PFSK-1 (cell line): ENCODE data around the gene MAPK8IP1.

Experiments
- FOXP2 ChIP-seq: optimal IDR thresholded peaks from 2 replicates; pipeline ENCODE3; 2011; ENCODE audit warnings: borderline replicate concordance, control low read depth, inconsistent platforms; ENCODE audit not compliant: insufficient read depth; ENCODE audit errors: extremely low read length, extremely low read depth
- POLR2AphosphoS5 ChIP-seq: IDR thresholded peaks from 2 replicates; pipeline ENCODE4 v1.6.1; 2012; ENCODE audit warnings: low read depth, mild to moderate bottlenecking, control low read depth, low read length, moderate library complexity
- SIN3A ChIP-seq: IDR thresholded peaks from 2 replicates; pipeline ENCODE4 v1.6.1; 2012; ENCODE audit warnings: mild to moderate bottlenecking, low read length, moderate library complexity, borderline replicate concordance; ENCODE audit not compliant: insufficient read depth
- TAF1 ChIP-seq: IDR thresholded peaks from 2 replicates; pipeline ENCODE4 v1.6.1; 2012; ENCODE audit warnings: low read length, control low read depth, borderline replicate concordance; ENCODE audit not compliant: insufficient read depth
- TF ChIP-seq, protein P1 (sequence below), 2 experiments: IDR thresholded peaks; 2 replicates each; pipeline versions ENCODE4 v1.6.1 to v1.8.0; 2011 to 2012; ENCODE audit warnings: low read depth in 2 of 2, low read length in 2 of 2, control low read depth in 1 of 2, inconsistent platforms in 1 of 2, mild to moderate bottlenecking in 1 of 2, moderate library complexity in 1 of 2; ENCODE audit not compliant: insufficient read depth in 1 of 2

Gene MAPK8IP1

DNA sequence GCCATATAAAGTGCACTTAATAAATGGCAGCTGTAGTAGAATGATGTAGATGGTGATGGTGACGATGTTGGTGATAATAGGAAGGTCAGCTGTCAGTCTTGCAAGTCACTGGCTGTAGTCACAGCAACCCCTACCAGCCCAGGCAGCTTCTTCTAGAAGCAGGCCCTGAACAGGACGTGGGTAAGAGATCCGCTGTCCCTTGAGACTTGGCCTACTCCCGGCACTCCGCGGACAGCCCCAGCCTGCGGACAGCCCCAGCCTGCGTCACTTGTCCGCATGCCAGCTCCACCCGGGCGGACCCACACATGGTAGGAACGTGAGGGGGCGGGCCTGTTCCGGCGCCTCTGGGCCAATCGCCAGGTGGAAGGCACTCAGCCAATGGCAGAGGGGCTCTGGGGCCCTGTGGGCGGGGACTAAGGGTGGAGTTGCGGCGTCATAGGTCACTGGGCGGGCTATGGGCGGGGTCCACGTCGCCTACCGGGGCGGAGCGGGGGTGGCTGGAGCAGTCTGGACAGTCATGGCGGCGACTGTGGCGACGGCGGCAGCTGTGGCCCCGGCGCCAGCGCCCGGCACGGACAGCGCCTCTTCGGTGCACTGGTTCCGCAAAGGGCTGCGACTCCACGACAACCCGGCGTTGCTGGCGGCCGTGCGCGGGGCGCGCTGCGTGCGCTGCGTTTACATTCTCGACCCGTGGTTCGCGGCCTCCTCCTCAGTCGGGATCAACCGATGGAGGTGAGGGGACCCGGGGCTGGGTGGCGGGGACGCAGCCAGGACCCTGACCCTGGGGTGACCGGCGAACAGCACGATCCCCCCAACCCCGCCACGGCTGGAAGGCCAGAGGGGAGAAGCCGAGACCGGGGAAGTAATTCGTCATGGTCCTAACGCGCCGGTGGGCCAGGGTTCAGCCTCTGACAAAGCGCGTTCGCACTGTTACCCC lies 38.2 kb upstream of the MAPK8IP1 start, which contains the start of gene CRY2:
Gene CRY2, plus strand, starts transcription at position 502 of the 937 bp plus-strand sequence. Its CDS starts 16 bp downstream, at position 518.
- TF ChIP-seq FOXP2: peak; percentile 88
- TF ChIP-seq SIN3A: peak; percentile 99
- TF ChIP-seq POLR2AphosphoS5: peak; percentile 73
- TF ChIP-seq, protein P1, sequence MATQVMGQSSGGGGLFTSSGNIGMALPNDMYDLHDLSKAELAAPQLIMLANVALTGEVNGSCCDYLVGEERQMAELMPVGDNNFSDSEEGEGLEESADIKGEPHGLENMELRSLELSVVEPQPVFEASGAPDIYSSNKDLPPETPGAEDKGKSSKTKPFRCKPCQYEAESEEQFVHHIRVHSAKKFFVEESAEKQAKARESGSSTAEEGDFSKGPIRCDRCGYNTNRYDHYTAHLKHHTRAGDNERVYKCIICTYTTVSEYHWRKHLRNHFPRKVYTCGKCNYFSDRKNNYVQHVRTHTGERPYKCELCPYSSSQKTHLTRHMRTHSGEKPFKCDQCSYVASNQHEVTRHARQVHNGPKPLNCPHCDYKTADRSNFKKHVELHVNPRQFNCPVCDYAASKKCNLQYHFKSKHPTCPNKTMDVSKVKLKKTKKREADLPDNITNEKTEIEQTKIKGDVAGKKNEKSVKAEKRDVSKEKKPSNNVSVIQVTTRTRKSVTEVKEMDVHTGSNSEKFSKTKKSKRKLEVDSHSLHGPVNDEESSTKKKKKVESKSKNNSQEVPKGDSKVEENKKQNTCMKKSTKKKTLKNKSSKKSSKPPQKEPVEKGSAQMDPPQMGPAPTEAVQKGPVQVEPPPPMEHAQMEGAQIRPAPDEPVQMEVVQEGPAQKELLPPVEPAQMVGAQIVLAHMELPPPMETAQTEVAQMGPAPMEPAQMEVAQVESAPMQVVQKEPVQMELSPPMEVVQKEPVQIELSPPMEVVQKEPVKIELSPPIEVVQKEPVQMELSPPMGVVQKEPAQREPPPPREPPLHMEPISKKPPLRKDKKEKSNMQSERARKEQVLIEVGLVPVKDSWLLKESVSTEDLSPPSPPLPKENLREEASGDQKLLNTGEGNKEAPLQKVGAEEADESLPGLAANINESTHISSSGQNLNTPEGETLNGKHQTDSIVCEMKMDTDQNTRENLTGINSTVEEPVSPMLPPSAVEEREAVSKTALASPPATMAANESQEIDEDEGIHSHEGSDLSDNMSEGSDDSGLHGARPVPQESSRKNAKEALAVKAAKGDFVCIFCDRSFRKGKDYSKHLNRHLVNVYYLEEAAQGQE (IDR thresholded peaks at IDR 0.05; ENCODE audit: insufficient read depth in 1 of 2, low read depth in 2 of 2, low read length in 2 of 2): peak; percentile 35 to 68; a peak in 3 of 4 replicates
- peak; percentile 86 for TF ChIP-seq TAF1

DNA sequence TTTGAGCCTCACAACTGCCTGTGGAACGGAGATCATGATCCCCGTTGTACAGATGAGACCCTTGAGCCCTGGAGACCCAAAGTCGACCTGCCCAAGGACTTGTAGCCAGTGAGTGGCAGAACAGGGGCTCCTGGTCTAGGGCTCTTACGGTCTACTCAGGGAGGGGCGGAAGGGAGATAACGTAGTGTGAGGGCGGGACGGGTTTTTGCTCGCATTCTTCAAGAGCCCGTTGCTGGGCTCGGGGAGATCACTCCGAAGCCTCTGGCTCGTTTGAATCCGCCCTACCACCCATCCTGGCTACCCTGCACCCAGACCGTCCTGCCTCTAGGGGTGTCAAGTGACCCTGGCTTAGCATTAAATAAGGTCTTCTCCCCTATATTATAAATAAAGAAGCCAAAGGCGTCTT lies 37.5 kb upstream of the MAPK8IP1 start:
- TF ChIP-seq, protein P1 (IDR thresholded peaks at IDR 0.05; ENCODE audit: insufficient read depth in 1 of 2, low read depth in 2 of 2, low read length in 2 of 2): no peak
- TF ChIP-seq SIN3A: no peak
- TF ChIP-seq POLR2AphosphoS5: no peak
- TF ChIP-seq TAF1: no peak
- TF ChIP-seq FOXP2: no peak

DNA sequence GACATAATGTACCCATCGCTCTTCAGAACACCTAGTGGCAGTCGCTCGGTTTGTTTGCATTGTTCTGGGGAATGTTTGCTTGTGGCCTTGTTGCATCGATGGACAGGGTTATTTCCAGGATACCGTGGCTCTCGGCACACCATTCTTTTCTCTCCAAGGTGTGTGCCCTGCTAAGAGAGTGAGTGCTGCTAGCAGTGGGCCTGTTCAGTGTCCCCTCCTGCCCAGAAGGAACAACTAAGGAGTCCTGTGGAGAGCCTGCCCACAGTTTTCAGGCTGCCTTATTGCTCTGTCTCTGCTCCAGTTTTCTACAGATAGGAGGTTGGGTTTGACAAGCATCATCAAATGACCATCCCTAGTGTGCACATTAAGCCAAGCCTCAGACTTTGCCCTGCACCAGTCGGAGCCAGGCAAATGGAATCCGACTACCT lies 36.8 kb upstream of the MAPK8IP1 start:
- TF ChIP-seq FOXP2 (no peak), POLR2AphosphoS5 (no peak)
- TF ChIP-seq, protein P1 (IDR thresholded peaks at IDR 0.05; ENCODE audit: insufficient read depth in 1 of 2, low read depth in 2 of 2, low read length in 2 of 2): no peak

DNA sequence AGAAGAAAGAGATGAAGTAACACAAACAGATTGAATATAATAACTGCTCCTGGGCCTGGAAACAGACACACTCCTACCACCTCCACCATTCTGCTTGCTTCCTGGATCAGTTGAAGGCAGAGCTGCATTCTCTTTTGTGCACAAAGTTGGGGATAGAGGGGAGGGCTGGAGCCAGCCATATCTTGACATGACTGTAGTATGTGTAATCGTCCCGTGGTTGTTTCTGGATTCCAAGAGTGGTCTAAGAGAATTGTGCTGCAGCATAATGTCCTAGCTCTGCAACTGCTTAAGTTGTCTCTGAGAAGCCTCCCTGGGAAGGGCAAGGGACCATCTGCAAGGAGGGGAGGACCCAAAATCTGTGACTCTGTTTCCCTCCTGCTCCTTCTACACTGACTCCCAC lies 35.0 kb upstream of the MAPK8IP1 start:
- TF ChIP-seq SIN3A (no peak), FOXP2 (no peak), POLR2AphosphoS5 (no peak), TAF1 (no peak)
- TF ChIP-seq, protein P1 (IDR thresholded peaks at IDR 0.05; ENCODE audit: insufficient read depth in 1 of 2, low read depth in 2 of 2, low read length in 2 of 2): no peak
